ENCODE results near the gene TOM1L1. TPM values are rescaled to one million over a fixed set of nuclear protein-coding genes. Genes with fewer than 3 reads are reported as not detected.

The TOM1L1 gene
- total RNA-seq, 1 experiment from 2014 or later, result 58.5 TPM

GRCh38 chr17:54980375-54980774 lies 79.7 kb downstream of the TOM1L1 start:
- DNase-seq (ENCODE audit: low spot score), result no peak
- no peak for ATAC-seq
- peaks cover 26% of the 10 kb centered on the region for H3K36me3 Mint-ChIP-seq
- H3K4me1 Mint-ChIP-seq, result no peaks in the 10 kb centered on the region
- H3K9me3 Mint-ChIP-seq, result peaks cover 32% of the 10 kb centered on the region
- no peak overlapping the region for H3K27ac Mint-ChIP-seq
- no peak for TF ChIP-seq ELF4 (CRISPR knock-in tag; IDR thresholded peaks at IDR 0.05; ENCODE audit: low read depth)
- no peak for TF ChIP-seq PREB (CRISPR knock-in tag; IDR thresholded peaks at IDR 0.05; ENCODE audit: borderline replicate concordance)
- no peak for TF ChIP-seq ZNF317 (CRISPR knock-in tag; IDR thresholded peaks at IDR 0.05; ENCODE audit: borderline replicate concordance, low read depth)
- no peak for TF ChIP-seq FOXJ3 (CRISPR knock-in tag; IDR thresholded peaks at IDR 0.05; ENCODE audit: borderline replicate concordance)
- TF ChIP-seq ARID4B (CRISPR knock-in tag; IDR thresholded peaks at IDR 0.05; ENCODE audit: borderline replicate concordance), result no peak
- no peak for TF ChIP-seq CREM (CRISPR knock-in tag; IDR thresholded peaks at IDR 0.05)
- no peak for TF ChIP-seq FOXP1 (CRISPR knock-in tag; IDR thresholded peaks at IDR 0.05; ENCODE audit: borderline replicate concordance)
- no peak for TF ChIP-seq AR (CRISPR knock-in tag; IDR thresholded peaks at IDR 0.05)
- TF ChIP-seq ZNF423 (CRISPR knock-in tag; IDR thresholded peaks at IDR 0.05), result no peak
- TF ChIP-seq CBFB (CRISPR knock-in tag; IDR thresholded peaks at IDR 0.05; ENCODE audit: low read depth), result no peak
- TF ChIP-seq NFATC4 (CRISPR knock-in tag; IDR thresholded peaks at IDR 0.05), result no peak
- no peak for TF ChIP-seq NR2C2 (CRISPR knock-in tag; IDR thresholded peaks at IDR 0.05)
- TF ChIP-seq ZNF121 (CRISPR knock-in tag; IDR thresholded peaks at IDR 0.05), result no peak
- TF ChIP-seq ZNF512 (CRISPR knock-in tag; IDR thresholded peaks at IDR 0.05; ENCODE audit: borderline replicate concordance), result no peak
- no peak for TF ChIP-seq ZNF396 (CRISPR knock-in tag; IDR thresholded peaks at IDR 0.05; ENCODE audit: borderline replicate concordance)
- TF ChIP-seq FOXP4 (CRISPR knock-in tag; IDR thresholded peaks at IDR 0.05), result no peak
- TF ChIP-seq HMGXB4 (CRISPR knock-in tag; IDR thresholded peaks at IDR 0.05), result no peak
- no peak for TF ChIP-seq USF1 (CRISPR knock-in tag; IDR thresholded peaks at IDR 0.05)
- TF ChIP-seq EMX1 (CRISPR knock-in tag; IDR thresholded peaks at IDR 0.05), result no peak
- no peak for TF ChIP-seq NR3C1 (CRISPR knock-in tag; conservative IDR thresholded peaks at IDR 0.05; ENCODE audit: low read depth)
- ChIA-PET POLR2A (no interaction called here), CTCF (interaction anchor here (1.2 kb wide), 1 partner anchor 13 kb away, joined by 4 read pairs; no protein-coding TSS in a partner anchor)
- H3K27me3 Mint-ChIP-seq (ENCODE audit: low read depth), result no peaks in the 10 kb centered on the region
- no peak overlapping the region for H3K4me3 Mint-ChIP-seq
